ENCODE measurements around the gene USP16.
"Not testable (repeated sequence)": the region's sequence is repeated elsewhere in the genome, so short reads cannot be mapped to it uniquely, and the experiment has no call there.

Gene USP16

GRCh38 chr21:29008367-29008766 lies 16.1 kb upstream of the USP16 start:
- Mint-ChIP-seq H3K4me1 (ENCODE audit: low read depth) (no peaks in the 10 kb centered on the region), H3K27me3 (ENCODE audit: low read depth) (no peaks in the 10 kb centered on the region), H3K27ac (no peak overlapping the region), H3K9me3 (no peaks in the 10 kb centered on the region), H3K4me3 (no peak overlapping the region), H3K36me3 (ENCODE audit: low read depth) (peaks cover 2% of the 10 kb centered on the region)
- no peak for DNase-seq (ENCODE audit: low spot score)

- not testable (repeated sequence) for DNase-seq (ENCODE audit: low spot score); H3K4me1 Mint-ChIP-seq (ENCODE audit: low read depth); H3K4me3 Mint-ChIP-seq; H3K36me3 Mint-ChIP-seq (ENCODE audit: low read depth); H3K27ac Mint-ChIP-seq; H3K27me3 Mint-ChIP-seq (ENCODE audit: low read depth); H3K9me3 Mint-ChIP-seq
Measured at GRCh38 chr21:29011236-29011635, 13.2 kb upstream of the USP16 start.

GRCh38 chr21:29017639-29018237 lies 6.7 kb upstream of the USP16 start:
- Mint-ChIP-seq H3K4me1 (ENCODE audit: low read depth) (peaks cover 24% of the 10 kb centered on the region), H3K9me3 (no peaks in the 10 kb centered on the region), H3K27ac (peak overlapping the region; percentile 87), H3K27me3 (ENCODE audit: low read depth) (no peaks in the 10 kb centered on the region), H3K4me3 (peak overlapping the region; percentile 85), H3K36me3 (ENCODE audit: low read depth) (peaks cover 6% of the 10 kb centered on the region)
- no peak for DNase-seq (ENCODE audit: low spot score)

GRCh38 chr21:29018540-29018939 lies 5.9 kb upstream of the USP16 start:
- Mint-ChIP-seq H3K27me3 (ENCODE audit: low read depth) (no peaks in the 10 kb centered on the region), H3K9me3 (no peaks in the 10 kb centered on the region), H3K4me3 (peak overlapping the region; percentile 85), H3K36me3 (ENCODE audit: low read depth) (peaks cover 6% of the 10 kb centered on the region), H3K4me1 (ENCODE audit: low read depth) (peaks cover 27% of the 10 kb centered on the region), H3K27ac (peak overlapping the region; percentile 95)
- no peak for DNase-seq (ENCODE audit: low spot score)

GRCh38 chr21:29022166-29022565 lies 2.3 kb upstream of the USP16 start:
- Mint-ChIP-seq H3K27ac (peak overlapping the region; percentile 20), H3K36me3 (ENCODE audit: low read depth) (peaks cover 14% of the 10 kb centered on the region), H3K9me3 (no peaks in the 10 kb centered on the region), H3K4me3 (peak overlapping the region; percentile 3), H3K4me1 (ENCODE audit: low read depth) (peaks cover 46% of the 10 kb centered on the region), H3K27me3 (ENCODE audit: low read depth) (no peaks in the 10 kb centered on the region)
- no peak for DNase-seq (ENCODE audit: low spot score)

- peak overlapping the region; percentile 100 for H3K27ac Mint-ChIP-seq
- peak overlapping the region; percentile 100 for H3K4me3 Mint-ChIP-seq
- H3K36me3 Mint-ChIP-seq (ENCODE audit: low read depth): peaks cover 22% of the 10 kb centered on the region
- H3K27me3 Mint-ChIP-seq (ENCODE audit: low read depth): no peaks in the 10 kb centered on the region
- H3K4me1 Mint-ChIP-seq (ENCODE audit: low read depth): peaks cover 36% of the 10 kb centered on the region
- DNase-seq (ENCODE audit: low spot score): no peak
- H3K9me3 Mint-ChIP-seq: no peaks in the 10 kb centered on the region
Measured at GRCh38 chr21:29025328-29025713, 853 bp downstream of the USP16 start.

- Mint-ChIP-seq H3K27ac (no peak overlapping the region), H3K27me3 (ENCODE audit: low read depth) (no peaks in the 10 kb centered on the region), H3K9me3 (no peaks in the 10 kb centered on the region), H3K4me1 (ENCODE audit: low read depth) (peaks cover 27% of the 10 kb centered on the region), H3K36me3 (ENCODE audit: low read depth) (peaks cover 53% of the 10 kb centered on the region), H3K4me3 (no peak overlapping the region)
- DNase-seq (ENCODE audit: low spot score): no peak
Measured at GRCh38 chr21:29029524-29029923, 5.1 kb downstream of the USP16 start.

- DNase-seq (ENCODE audit: low spot score): no peak
- Mint-ChIP-seq H3K9me3 (no peaks in the 10 kb centered on the region), H3K4me3 (no peak overlapping the region), H3K27me3 (ENCODE audit: low read depth) (no peaks in the 10 kb centered on the region), H3K27ac (no peak overlapping the region), H3K36me3 (ENCODE audit: low read depth) (peaks cover 55% of the 10 kb centered on the region), H3K4me1 (ENCODE audit: low read depth) (peaks cover 19% of the 10 kb centered on the region)
Measured at GRCh38 chr21:29030909-29031308, 6.4 kb downstream of the USP16 start.

GRCh38 chr21:29033301-29033700 lies 8.8 kb downstream of the USP16 start:
- Mint-ChIP-seq H3K27me3 (ENCODE audit: low read depth) (no peaks in the 10 kb centered on the region), H3K36me3 (ENCODE audit: low read depth) (peaks cover 66% of the 10 kb centered on the region), H3K4me3 (no peak overlapping the region), H3K27ac (no peak overlapping the region), H3K9me3 (no peaks in the 10 kb centered on the region), H3K4me1 (ENCODE audit: low read depth) (peaks cover 8% of the 10 kb centered on the region)
- DNase-seq (ENCODE audit: low spot score): no peak

GRCh38 chr21:29033871-29034270 lies 9.4 kb downstream of the USP16 start:
- Mint-ChIP-seq H3K27me3 (ENCODE audit: low read depth) (no peaks in the 10 kb centered on the region), H3K9me3 (no peaks in the 10 kb centered on the region), H3K4me1 (ENCODE audit: low read depth) (peaks cover 8% of the 10 kb centered on the region), H3K36me3 (ENCODE audit: low read depth) (peaks cover 68% of the 10 kb centered on the region), H3K4me3 (no peak overlapping the region), H3K27ac (no peak overlapping the region)
- no peak for DNase-seq (ENCODE audit: low spot score)

GRCh38 chr21:29034678-29035077 lies 10.2 kb downstream of the USP16 start:
- Mint-ChIP-seq H3K27me3 (ENCODE audit: low read depth) (no peaks in the 10 kb centered on the region), H3K4me1 (ENCODE audit: low read depth) (peaks cover 5% of the 10 kb centered on the region), H3K9me3 (no peaks in the 10 kb centered on the region), H3K4me3 (no peak overlapping the region), H3K27ac (no peak overlapping the region), H3K36me3 (ENCODE audit: low read depth) (peaks cover 67% of the 10 kb centered on the region)
- DNase-seq (ENCODE audit: low spot score): no peak

- no peak overlapping the region for H3K4me3 Mint-ChIP-seq
- H3K4me1 Mint-ChIP-seq (ENCODE audit: low read depth): no peaks in the 10 kb centered on the region
- no peaks in the 10 kb centered on the region for H3K9me3 Mint-ChIP-seq
- H3K36me3 Mint-ChIP-seq (ENCODE audit: low read depth): peaks cover 41% of the 10 kb centered on the region
- H3K27ac Mint-ChIP-seq: no peak overlapping the region
- H3K27me3 Mint-ChIP-seq (ENCODE audit: low read depth): no peaks in the 10 kb centered on the region
- DNase-seq (ENCODE audit: low spot score): no peak
Measured at GRCh38 chr21:29052224-29052623, 27.8 kb downstream of the USP16 start.

- Mint-ChIP-seq H3K9me3 (no peaks in the 10 kb centered on the region), H3K4me1 (ENCODE audit: low read depth) (no peaks in the 10 kb centered on the region), H3K36me3 (ENCODE audit: low read depth) (peaks cover 42% of the 10 kb centered on the region), H3K27ac (no peak overlapping the region), H3K4me3 (no peak overlapping the region), H3K27me3 (ENCODE audit: low read depth) (no peaks in the 10 kb centered on the region)
- no peak for DNase-seq (ENCODE audit: low spot score)
Measured at GRCh38 chr21:29053011-29053553, 28.6 kb downstream of the USP16 start.

GRCh38 chr21:29053656-29054055 lies 29.2 kb downstream of the USP16 start:
- Mint-ChIP-seq H3K27ac (no peak overlapping the region), H3K4me1 (ENCODE audit: low read depth) (no peaks in the 10 kb centered on the region), H3K27me3 (ENCODE audit: low read depth) (no peaks in the 10 kb centered on the region), H3K36me3 (ENCODE audit: low read depth) (peaks cover 40% of the 10 kb centered on the region), H3K9me3 (no peaks in the 10 kb centered on the region), H3K4me3 (no peak overlapping the region)
- no peak for DNase-seq (ENCODE audit: low spot score)

- Mint-ChIP-seq H3K27ac (no peak overlapping the region), H3K4me1 (ENCODE audit: low read depth) (no peaks in the 10 kb centered on the region), H3K4me3 (no peak overlapping the region), H3K9me3 (no peaks in the 10 kb centered on the region), H3K36me3 (ENCODE audit: low read depth) (peaks cover 37% of the 10 kb centered on the region), H3K27me3 (ENCODE audit: low read depth) (no peaks in the 10 kb centered on the region)
- no peak for DNase-seq (ENCODE audit: low spot score)
Measured at GRCh38 chr21:29055080-29055479, 30.6 kb downstream of the USP16 start.

Data from T-helper 2 cell treated with Interferon-gamma antibody and Interleukin-4, amounts not matched to agents 5 μg/mL and 100 μg/mL, for 36 hours (primary cell).